Mammary epithelial cell (primary cell): ENCODE measurements around the gene WWP2.

Source experiments
- EZH2 ChIP-seq: IDR thresholded peaks from 2 replicates; pipeline ENCODE4 v1.6.1; 2012; ENCODE audit warnings: low read length, inconsistent platforms, borderline replicate concordance
- TF ChIP-seq, protein P1 (sequence below), 2 donors: IDR thresholded peaks in 1 of 2; conservative IDR thresholded peaks in 1 of 2; 2 replicates each; pipeline ENCODE4 v1.5.1; 2011 to 2012; ENCODE audit warnings: inconsistent platforms in 2 of 2, low read length in 2 of 2, mild to moderate bottlenecking in 2 of 2, control low read depth in 1 of 2, low read depth in 1 of 2; ENCODE audit not compliant: insufficient read depth in 1 of 2; ENCODE audit errors: extremely low read depth in 1 of 2

DNA sequence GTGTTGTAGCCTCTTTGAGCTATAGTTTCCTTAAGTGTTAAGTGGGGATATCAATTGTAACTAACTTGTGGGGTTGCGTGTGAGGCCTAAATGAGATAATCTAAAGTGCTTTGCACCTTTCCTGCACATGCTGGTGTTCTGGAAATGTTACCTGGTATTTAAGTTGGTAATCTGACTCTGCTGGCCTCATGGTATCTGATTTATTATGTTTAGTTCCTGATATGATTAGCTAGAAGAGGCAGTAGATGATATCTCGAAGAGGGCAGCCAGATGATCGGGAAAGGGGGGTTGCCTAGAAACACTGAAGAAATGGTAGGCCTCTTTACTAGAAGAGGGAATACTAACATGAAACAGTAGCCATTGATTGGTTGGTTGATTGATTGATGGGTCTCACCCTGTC, 123.6 kb downstream of the WWP2 start:
- TF ChIP-seq, protein P1, sequence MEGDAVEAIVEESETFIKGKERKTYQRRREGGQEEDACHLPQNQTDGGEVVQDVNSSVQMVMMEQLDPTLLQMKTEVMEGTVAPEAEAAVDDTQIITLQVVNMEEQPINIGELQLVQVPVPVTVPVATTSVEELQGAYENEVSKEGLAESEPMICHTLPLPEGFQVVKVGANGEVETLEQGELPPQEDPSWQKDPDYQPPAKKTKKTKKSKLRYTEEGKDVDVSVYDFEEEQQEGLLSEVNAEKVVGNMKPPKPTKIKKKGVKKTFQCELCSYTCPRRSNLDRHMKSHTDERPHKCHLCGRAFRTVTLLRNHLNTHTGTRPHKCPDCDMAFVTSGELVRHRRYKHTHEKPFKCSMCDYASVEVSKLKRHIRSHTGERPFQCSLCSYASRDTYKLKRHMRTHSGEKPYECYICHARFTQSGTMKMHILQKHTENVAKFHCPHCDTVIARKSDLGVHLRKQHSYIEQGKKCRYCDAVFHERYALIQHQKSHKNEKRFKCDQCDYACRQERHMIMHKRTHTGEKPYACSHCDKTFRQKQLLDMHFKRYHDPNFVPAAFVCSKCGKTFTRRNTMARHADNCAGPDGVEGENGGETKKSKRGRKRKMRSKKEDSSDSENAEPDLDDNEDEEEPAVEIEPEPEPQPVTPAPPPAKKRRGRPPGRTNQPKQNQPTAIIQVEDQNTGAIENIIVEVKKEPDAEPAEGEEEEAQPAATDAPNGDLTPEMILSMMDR (conservative IDR thresholded peaks at IDR 0.05 in 1 of 2, IDR thresholded peaks at IDR 0.05 in 1 of 2; ENCODE audit: extremely low read depth in 1 of 2, insufficient read depth in 1 of 2, low read depth in 1 of 2, low read length in 2 of 2), result no peak
- TF ChIP-seq EZH2, result no peak
